NCI-H1048 (cell line): ENCODE results near the gene ABCC8.
"Not testable (repeated sequence)": the region's sequence is repeated elsewhere in the genome, so short reads cannot be mapped to it uniquely, and the experiment has no call there.

Source experiments
- DNase-seq: peaks from one replicate; lab custom pipeline; 2025; lab: John Stamatoyannopoulos, UW

Gene ABCC8

GRCh38 chr11:17428261-17428660 is 48.4 kb downstream of the ABCC8 start:
- DNase-seq: no peak

GRCh38 chr11:17426233-17426632 is 50.4 kb downstream of the ABCC8 start:
- DNase-seq: not testable (repeated sequence)

GRCh38 chr11:17423533-17424310 is 52.9 kb downstream of the ABCC8 start:
- DNase-seq: no peak

GRCh38 chr11:17421781-17422180 is 54.9 kb downstream of the ABCC8 start:
- DNase-seq: no peak

GRCh38 chr11:17418444-17419081 is 58.1 kb downstream of the ABCC8 start:
- no peak for DNase-seq

- DNase-seq: no peak
Measured at GRCh38 chr11:17416492-17416891, 60.2 kb downstream of the ABCC8 start.

- no peak for DNase-seq
Measured at GRCh38 chr11:17415523-17416104, 61.0 kb downstream of the ABCC8 start.

- no peak for DNase-seq
Measured at GRCh38 chr11:17414992-17415391, 61.7 kb downstream of the ABCC8 start.

GRCh38 chr11:17414317-17414737 is 62.3 kb downstream of the ABCC8 start:
- no peak for DNase-seq

GRCh38 chr11:17413414-17414316 is 63.0 kb downstream of the ABCC8 start:
- no peak for DNase-seq

- no peak for DNase-seq
Measured at GRCh38 chr11:17412488-17413180, 64.0 kb downstream of the ABCC8 start.

- no peak for DNase-seq
Measured at GRCh38 chr11:17411418-17411817, 65.2 kb downstream of the ABCC8 start.

- DNase-seq: no peak
Measured at GRCh38 chr11:17410606-17411379, 65.9 kb downstream of the ABCC8 start.

GRCh38 chr11:17408641-17409040 is 68.0 kb downstream of the ABCC8 start:
- DNase-seq: no peak

- no peak for DNase-seq
Measured at GRCh38 chr11:17408026-17408425, 68.6 kb downstream of the ABCC8 start.

- DNase-seq: no peak
Measured at GRCh38 chr11:17407575-17407974, 69.1 kb downstream of the ABCC8 start.

- DNase-seq: no peak
Measured at GRCh38 chr11:17406818-17407149, 69.9 kb downstream of the ABCC8 start.

GRCh38 chr11:17406082-17406817 is 70.4 kb downstream of the ABCC8 start:
- DNase-seq: no peak

GRCh38 chr11:17405232-17406005 is 71.2 kb downstream of the ABCC8 start:
- DNase-seq: no peak
